Activated CD8-positive, alpha-beta memory T cell treated with anti-CD3 and anti-CD28 coated beads, Interleukin-2, amount 50 U/mL, for 24 hours (primary cell): Measurements from ENCODE around the gene CCDC9B.

Experiments used
- DNase-seq: peaks from one replicate; pipeline ENCODE4 v3.0.0-alpha.2; 2020; ENCODE audit errors: extremely low read depth

CCDC9B gene

DNA sequence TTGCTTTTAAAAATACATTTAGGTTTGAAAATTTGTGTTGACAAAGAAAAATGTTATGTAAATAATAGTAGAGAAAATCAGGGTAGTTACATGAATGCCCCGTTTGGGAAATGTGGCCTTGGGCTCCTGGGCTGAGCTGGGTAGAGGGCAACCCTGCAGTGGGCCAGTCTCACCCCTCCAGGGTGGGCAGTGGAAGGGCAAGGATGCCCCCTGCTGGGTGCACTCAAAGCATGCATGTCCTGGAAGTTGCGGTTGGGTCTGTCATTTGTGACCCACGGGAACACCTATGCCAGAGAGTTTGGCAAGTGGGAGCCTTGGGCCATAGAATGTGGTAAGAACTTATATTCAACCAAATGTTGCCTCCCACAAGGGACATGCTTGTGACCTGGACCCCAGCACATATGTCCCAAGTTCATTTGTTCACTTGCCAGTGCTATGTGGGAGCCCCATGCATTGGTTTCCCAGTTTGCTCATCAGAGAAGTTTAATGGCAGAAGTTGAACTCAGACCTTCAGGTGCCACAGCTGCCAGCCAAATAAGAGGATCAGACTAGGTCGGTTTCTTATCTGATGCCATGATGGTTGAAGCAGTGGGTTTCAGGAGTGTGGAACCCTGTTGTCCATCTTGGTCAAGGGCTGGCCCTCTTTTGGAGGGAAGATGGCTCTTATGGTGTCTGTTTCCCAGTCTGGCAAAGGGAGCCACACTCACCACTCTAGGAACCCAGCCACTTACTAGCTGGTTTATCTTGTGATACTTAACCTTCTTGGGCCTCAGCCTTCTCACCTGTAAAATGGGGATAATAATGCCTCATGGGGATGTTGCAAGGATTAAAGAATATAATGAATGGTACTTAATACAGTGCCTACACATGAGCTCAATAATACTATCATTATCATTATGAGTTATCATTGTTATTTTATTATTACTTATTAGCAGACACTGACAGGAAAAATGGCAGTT is 30.5 kb downstream of the CCDC9B start:
- DNase-seq = no peak

DNA sequence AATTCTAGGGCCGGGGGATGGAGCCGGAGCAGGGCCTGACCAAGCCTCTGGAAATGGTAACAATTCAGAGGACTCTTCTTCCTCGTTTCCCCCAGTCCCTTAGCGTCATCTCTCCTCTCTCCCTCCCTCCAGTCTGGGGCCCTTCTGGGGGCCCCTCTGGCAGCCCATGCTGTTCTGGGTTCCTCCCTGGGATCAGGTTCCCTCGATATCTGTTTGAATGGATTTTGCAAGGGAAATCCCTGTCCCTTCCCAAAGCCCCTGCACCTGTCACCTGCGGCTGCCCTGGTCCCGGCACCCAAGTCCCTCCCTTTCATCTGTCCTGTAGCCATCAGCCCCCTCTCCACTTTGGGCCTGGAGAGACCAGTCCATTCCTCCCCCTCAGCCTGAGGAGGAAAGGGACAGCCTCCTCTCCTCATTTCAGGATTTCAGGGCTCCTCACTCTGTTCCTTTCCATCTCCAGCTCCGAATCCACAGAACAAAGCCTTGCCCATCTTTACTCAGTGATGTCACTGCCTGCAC is 31.3 kb downstream of the CCDC9B start:
- no peak for DNase-seq

- peak; percentile 26 for DNase-seq
These were observed 33.1 kb downstream of the CCDC9B start, which contains the start of gene PLCB2 for GRCh38 chr15:40307421-40308211. Gene PLCB2 (minus strand): TSS chr15:40307935. CDS start chr15:40307672, 263 bp downstream.

GRCh38 chr15:40306908-40307307 is 33.8 kb downstream of the CCDC9B start:
- no peak for DNase-seq

- DNase-seq = no peak
These were observed 34.4 kb downstream of the CCDC9B start for GRCh38 chr15:40306371-40306770.

GRCh38 chr15:40305281-40305680 is 35.5 kb downstream of the CCDC9B start:
- no peak for DNase-seq

DNA sequence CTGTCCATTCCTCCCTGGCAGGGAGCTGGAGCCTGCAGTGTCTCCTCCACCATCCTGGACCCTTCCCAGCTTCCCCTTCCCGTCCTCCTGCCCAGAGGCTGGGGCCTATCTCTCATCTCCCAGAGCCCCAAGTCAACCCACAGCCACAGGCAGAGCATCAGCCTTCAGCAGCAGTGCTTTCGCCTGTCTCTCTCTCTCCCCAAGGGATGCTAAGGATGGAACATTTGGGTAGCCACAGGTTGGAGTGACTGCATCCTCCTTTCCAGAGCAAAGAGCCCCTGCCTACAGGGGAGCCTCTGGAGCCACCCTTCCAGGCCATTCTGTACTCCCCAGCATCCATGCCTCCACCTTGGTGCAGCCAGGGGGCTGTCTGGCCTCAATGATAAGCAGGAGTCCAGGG is 37.2 kb downstream of the CCDC9B start:
- DNase-seq = no peak

GRCh38 chr15:40302981-40303380 is 37.8 kb downstream of the CCDC9B start:
- no peak for DNase-seq

DNA sequence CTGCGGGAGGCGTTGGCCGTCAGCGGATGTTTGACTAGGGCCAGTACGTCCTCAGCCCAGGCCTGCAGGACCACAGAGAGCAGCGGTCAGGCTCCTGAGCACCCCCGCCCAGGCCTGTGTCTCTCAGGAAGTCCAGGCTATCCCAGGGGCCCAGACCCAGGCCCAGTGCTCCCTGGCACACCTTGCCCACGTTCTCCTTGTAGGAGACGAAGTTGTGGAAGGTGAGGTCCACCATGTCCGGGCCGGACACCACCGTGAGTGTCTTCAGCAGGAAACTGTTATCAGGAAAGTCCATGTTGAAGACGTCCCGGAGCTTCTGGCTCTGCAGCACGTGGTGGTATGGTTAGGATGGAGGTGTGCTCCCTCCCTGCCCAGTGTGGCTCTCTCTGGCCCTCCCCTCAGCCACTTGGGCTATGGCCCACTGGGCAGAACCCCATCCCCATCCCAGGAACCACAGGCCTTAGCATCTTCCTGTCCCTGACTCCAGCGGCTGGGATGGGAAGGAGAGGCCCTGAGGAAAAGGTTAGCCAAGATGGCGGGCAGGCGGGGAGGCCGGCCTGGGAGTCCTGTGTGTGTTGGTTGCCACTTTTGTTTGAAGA is 38.4 kb downstream of the CCDC9B start:
- no peak for DNase-seq

DNA sequence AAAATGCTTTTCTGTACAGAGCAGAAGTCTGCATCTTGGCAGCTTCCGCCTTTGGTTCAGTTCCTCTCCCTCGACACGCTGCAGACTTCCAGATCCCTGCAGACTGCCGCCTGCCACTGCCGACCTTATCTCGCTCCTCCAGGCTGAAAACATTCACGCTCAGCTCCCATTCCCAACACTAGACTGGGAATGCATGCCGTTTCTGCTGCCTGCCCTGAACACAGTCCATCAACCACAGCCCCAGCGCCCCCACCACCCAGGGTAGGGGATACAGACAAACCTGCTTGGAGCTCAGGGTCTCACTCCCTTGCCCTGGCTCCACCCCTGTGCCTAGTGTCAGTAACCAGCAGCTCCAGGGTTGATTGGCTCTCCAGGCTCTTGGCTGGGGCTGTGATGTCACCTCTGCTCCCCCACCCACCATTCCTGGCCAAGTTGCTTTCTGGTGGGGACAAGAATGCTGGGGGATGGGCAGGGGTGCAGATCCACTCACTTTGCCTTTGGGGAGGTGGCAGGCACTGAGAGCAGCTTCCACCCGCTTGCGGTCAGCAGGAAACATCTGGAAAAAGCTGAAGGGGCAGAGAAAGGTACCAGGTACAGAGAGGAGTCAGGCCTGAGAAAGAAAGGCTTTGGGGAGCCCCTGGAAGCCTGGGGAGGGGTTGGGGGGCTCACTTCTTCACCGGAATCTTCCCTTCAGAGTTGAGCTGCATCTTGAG is 39.1 kb downstream of the CCDC9B start:
- no peak for DNase-seq

DNA sequence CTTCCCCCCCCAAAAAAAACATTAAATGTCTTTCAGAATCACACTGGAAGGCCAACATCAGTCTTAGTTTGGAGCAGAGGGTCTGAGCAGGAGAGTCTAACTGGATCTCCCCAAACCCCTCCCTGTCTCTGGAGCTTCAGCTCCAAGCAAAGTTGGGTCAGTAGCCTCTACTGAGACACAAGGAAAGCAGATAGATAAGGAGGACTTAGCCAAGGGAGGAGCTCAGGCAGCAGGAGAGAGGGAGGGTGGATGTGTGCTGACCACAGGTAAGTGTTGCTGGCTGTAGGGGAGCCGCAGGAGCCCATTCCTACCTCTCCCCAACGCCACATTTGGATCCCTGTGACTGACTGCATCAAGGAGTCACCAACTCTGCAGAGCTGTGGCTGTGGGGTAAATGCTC is 40.0 kb downstream of the CCDC9B start:
- no peak for DNase-seq

DNA sequence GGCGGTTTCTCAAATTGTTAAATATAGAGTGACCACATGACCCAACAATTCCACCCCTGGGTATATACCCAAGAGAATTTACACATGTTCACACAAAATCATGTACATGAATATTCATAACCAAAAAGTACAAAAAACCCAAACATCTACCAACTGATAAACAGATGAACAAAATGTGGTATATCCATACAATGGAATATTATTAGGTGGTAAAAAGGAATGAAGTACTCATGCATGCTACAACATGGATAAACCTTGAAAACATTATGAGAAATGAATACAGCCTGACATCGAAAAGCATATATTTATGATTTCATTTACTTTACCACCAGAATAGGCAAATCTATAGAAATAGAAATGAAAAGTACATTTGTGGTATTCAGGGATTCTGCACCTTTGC is 40.4 kb downstream of the CCDC9B start:
- DNase-seq = no peak

GRCh38 chr15:40298216-40298935 is 42.4 kb downstream of the CCDC9B start:
- no peak for DNase-seq

- no peak for DNase-seq
These were observed 43.4 kb downstream of the CCDC9B start for GRCh38 chr15:40297356-40297755.

DNA sequence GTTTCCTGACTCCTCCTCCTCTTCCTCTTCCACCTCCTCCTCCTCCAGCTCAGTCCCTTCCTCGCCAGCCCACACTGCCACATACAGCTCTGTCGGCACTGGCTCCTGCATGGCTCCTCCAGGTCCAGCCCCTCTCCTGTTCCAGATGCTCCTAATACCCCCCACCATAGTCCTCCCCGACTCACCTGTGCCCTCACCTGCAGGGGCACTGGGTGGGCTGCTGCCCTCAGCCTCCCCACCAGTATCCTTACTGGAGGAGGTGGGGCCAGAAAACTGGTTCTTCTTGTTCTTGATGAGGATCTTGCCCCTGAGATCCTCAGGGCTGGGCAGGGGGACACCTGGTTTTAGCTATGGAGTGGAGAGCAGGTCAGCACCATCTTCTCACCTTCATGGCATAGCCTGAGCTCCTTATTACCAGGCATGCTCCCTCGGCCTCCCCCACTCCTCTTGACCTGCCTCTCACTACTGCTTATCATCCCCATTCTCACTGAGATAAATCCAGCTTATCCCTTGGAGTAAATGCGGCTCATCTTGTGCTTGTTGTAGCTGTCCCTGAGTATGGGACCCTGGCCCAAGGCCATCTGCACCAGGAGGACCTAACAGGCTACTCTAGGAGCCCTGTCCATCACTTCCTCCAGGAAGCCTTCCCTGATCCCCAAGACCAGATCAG is 44.0 kb downstream of the CCDC9B start:
- DNase-seq = no peak

DNA sequence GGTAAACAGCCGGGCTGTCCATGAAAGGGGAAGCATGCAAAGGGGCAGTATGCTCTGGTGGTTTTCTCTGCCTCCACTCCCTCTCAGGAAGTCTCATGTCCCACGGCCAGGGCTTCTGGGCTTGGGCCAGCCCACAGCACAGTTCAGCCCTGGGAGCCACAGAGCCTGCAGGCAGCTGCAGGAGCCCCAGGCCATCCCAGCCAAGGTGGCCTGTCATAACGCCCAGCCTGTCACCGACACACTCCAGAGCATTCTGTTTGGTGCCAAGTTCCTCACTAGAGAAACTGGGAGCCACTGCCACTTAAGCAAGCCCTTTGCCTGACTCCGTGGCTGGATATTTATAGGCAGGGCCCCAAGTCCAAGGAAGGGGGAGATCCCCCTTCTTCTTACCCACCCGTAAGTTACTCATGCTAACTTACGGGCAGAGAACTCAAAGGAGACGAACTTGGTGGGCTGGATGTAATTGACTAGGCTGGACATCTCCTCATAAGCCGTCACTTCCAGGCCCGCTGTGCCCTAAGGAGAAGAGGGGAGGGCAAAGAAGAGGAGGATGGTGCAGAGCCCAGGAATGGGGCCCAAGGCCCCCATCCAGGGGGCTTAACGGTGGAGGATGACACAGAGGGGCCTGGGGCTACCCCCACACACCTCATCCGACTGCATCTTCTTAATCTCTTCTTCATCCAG is 44.7 kb downstream of the CCDC9B start:
- no peak for DNase-seq

- no peak for DNase-seq
These were observed 45.4 kb downstream of the CCDC9B start for GRCh38 chr15:40295297-40295696.

DNA sequence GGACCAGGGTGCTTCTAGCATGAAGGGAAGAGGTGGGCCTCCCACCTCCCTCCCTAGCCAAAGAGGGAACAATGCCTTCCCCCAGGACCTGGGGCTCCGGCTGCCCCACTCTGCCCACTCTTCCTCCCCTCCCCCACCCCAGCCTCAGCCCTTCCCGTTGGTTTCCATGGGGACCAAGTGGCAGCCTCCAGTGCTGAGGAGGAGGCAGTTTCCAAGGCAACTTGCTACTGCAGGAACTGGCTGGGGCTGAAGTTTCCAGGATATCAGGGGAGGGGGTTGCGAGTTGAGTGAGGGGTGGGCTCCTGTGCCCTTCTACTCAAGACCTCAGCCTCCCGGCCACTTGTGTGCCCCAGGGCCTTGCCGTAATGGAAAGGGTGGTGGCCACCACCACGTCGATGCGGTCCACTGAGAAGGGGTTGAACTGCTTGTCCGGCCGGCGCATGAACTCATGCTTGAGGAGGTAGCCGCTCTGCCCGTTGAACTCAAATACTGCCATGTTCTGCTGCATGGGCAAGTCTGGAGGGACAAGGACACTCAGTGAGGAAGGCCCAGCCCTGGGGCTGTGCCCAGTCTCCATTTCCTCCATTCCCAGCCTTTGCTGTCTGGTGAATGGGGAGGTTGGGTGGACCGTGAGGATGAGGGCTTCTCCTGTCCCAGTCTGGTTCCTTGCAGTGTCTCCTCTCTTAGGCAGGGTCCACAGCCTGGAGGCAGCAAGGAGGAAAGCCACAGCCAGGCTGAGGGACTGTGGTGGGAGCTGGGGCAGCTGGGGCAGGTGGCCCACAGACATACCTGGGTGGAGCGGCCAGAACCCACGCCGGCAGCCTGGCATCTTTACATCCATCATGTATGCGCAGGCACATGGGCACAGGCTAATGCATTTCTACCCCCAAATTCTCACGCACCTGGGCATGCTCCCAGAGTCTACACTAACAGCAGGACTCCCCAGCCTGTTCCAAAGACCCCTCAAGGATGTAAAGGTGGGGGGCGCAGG is 46.5 kb downstream of the CCDC9B start:
- DNase-seq = no peak
